ENCODE measurements around the gene PIEZO1.

The PIEZO1 gene

DNA sequence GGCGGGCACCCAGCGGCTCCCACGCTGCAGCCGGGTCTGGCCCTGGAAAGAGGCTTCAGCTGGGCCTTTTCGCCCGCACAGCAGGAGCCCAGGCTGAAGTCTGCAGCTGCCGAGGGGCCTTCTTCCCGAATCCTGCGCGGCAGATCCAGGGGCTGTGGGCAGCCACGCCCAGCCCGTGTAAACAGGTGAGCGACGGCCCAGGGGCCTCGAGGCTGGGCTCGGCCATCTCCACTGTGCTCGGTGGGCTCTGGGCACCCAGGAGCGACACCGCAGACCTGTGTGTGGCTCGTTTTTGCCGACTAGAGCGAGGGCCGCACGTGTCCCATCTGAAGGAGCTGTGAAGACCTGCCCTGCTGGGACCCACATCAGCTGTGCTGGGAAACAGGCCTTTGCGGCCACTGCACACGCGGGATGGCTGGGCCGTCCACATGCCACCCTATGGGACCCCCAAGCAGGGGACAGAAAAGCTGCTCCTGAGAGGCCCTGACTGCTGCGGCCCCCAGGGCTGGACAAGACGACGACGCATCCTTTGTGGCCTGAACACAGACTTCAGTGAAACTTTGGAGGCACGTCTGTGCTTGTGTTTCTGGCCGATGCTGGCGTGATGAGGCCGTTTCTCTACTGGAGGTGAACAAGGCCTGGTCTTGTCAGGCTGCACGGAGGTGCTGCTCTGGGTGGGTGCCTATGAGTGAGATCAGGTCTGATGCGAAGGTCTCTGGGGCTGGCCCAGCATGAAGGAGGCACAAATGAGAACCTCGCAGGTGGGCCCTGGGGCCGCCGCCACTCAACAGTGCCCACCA, 31.9 kb upstream of the PIEZO1 start:
- no peak for DNase-seq

- DNase-seq, result peak; percentile 63
Measured at GRCh38 chr16:88815901-88816589, 31.0 kb upstream of the PIEZO1 start.

DNA sequence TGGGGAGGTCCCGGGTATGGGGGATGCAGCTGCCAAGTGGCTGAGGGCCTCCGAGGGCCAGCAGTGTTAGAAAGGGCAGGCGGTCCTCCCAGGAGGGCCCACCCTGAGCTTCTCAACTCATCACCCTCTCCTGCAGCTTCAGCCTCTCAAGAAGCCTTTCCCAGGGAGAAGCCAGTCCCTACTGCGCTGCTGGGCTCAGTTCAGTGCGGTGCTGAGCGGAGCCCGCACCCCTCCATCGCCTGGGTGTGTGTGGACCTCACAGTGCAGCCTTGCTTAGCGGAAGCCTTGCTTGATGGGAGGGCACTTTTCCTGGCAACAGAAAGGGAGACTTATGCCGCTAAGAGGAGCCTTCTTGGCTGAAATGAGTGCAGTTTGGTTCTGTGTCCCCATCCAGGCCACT, 30.2 kb upstream of the PIEZO1 start:
- no peak for DNase-seq

DNA sequence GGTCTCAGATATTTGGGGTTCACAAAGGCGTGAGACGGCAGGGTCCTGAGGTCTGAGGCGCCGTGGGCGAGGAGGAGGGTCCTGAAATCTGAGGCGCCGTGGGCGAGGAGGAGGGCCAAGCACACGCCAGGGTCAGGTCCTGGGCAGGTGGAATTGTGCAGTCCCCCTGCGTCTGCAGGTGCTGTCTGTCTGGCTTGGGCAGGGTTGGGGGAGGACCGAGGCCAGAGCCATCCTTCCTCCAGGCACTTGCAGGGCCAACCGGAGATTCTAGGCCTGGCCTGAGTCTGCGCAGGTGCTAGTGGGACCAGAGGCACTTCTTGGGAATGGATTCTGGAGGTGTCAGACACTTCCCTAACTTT, 29.1 kb upstream of the PIEZO1 start:
- no peak for DNase-seq

DNA sequence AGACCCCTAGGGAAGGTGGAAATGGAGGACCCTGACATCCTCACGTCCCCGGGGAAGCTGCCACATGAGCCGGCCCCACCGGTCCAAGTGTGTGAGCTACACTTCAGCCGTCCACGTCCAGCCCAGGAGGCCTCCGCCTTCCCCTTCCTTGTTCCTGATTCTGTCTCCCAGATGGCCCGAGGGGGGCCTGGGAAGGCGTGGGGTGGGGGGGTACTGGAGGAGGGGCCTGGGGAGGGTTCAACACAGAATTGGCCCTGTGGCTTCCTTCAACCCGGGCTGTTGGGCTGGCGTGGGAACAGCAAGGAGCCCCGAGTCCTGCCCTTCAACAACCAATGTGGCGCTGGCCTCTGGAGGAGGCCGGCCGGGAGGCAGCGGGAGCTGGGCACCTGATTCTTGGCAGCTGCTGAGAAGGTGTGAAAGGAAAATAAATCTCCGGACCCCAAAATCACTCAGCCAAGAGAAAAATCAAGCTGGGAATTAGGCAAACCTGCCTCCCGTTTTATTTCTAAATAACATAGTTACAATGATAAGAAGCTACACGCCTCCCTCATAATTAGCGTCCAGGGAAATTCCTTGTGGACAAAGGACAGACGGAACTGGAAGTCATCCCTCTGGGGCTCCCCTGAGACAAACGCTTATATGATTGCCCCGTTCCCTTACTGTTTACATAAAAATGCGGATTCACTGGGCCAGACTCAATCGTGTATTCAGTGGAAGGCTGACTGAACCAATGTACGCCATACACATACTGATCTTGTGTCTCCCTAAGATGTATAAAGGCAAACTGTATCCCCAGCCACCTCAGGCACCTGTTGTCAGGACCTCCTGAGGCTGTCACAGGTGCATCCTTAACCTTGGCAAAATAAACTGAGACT, 28.5 kb upstream of the PIEZO1 start:
- no peak for DNase-seq

DNA sequence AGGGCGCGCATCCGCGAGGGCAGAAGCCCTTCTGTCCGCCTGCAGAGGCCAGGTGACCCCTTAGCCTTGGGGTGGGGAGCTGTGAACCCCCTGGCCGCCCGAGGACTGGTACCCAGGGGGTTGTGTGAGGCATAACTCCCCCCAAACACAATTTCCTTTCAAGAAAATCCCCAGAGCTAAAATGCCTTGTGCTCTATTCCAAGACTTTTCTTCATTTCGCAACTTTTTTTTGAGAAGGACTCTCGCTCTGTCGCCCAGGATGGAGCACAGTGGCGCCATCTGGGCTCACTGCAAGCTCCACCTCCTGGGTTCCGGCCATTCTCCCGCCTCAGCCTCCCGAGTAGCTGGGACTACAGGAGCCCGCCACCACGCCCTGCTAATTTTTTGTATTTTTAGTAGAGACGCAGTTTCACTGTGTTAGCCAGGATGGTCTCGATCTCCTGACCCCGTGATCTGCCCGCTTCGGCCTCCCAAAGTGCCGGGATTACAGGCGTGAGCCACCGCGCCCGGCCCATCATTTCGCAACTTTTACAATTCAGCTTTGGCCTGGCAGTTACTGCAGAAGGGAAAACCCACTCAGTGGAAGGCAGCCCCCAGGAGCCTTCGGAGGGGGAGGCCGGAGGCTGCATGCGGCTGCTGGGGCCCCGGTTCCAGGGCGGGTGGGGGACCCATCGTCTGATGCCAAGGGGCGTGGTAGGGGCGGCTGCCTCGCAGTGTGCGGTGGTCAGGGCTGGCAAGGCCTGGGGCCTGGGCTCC, 27.7 kb upstream of the PIEZO1 start:
- peak; percentile 39 for DNase-seq

DNA sequence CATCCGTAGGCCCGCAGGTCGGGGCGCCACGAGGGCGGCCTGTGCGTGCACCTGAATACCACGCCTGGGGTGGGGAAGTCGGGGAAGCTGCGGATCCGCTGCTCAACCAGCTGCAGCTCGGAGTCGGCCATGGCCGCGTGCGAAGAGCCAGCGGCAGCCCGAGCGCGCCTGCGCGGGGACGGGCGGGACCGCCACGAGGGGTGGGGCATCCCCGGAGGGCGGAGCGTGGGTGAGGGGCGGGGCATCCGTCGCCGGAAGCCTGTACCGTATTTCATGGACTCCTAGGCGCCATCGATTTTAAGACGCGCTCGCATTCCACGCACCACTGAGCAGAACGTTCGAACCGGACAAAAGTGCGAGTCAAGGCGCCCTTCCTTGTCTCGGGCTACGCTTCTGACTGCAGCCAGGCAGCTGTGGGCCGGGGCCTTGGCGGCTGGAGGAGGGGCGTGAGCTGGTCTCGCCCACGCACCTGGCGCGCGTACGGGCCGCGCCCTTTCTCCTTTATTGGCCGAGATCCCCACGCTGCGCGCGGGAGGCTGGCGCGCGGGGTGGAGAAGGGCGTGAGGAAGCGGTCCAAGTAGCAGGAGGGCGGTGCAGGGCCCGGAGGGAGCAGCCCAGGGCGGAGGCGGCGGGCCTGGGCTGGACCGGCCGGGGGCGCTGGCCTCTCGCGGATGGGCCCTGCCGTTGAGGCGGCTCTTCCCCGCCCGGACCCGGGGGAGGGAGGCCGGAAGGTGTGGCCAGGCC, 26.9 kb upstream of the PIEZO1 start, which contains the start of gene APRT:
Gene APRT, minus strand, starts transcription at position 160 of the 744 bp plus-strand sequence. Its CDS starts 29 bp downstream, at position 131.
- peak; percentile 88 for DNase-seq

DNA sequence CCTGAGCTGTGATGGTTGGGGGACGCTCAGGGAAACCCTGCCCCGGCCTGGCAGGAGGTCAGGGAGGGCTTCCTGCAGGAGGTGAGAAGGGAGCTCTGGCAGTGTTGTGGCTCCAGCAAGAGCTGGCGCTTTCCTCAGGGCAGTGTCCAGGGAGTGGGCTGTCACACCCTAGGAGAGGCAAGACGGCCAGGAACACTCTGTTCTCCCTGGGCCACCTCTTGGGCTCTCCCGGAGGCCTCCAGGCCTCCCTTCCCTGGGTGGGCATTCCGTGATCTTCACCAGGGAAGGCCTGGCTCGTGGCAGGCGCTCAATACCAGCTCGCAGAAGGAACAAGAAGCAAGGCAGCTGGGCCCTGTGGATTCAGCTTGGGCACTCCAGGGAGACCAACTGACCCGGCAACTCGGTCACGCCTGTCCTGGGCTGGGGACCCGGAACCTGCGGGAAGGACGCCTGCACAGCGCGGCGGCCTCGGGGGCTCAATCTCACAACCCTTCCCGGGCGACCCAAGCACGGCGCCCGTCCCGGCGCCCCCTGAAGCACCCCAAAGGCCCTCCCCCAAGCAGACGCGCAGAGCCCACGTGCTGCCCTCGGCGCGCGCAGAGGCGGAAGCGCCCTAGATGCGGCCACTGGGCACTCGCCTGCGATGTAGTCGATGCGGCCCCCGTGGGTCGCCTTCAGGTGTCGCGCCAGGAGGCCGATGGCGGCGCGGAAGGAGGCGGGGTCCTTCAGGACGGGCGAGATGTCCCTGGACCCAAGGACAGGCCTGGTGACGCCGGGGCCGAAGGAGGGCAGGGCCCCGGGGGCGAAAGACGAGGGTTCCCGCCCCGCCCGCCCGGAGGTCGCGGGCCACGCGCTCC, 26.1 kb upstream of the PIEZO1 start:
- DNase-seq, result peak; percentile 35

DNA sequence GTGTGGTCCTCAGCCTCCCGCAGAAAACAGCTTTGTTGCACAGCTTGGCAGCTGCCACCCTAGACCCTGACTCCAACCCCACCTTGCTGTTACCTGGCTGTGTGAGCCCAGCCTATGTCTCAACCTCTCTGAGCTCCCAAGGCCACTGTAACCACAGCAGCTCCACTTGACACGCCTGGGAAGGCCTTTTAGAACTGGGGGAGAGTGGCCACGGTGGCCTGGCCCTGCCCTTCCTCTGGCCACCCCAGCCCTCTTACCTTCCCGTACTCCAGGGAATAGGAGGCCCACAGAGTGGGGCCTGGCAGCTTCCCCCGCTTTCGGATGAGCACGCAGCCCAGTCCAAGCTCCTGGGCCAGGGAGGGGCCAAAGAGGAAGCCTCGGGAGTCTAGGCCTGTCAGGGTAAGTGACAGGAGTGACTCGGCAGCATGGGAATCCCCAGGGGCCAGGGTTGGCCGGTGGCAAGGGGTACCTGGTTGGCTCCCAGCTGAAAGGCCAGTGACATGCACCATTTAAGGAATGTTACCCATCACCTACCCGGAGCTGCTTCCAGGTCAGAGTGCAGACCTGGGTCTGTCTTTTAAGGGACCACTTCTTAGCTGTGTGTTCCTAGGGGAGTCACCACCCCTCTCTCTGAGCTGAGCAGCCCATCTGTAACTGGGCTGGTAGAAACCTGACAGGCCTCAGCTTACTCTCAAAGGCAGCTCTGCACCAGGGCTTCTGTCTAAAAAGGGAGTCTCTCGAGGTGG, 25.3 kb upstream of the PIEZO1 start:
- DNase-seq, result no peak

GRCh38 chr16:88809676-88810165, 24.7 kb upstream of the PIEZO1 start:
- DNase-seq, result no peak

- no peak for DNase-seq
Measured at GRCh38 chr16:88809068-88809675, 24.2 kb upstream of the PIEZO1 start.

GRCh38 chr16:88807626-88808453, 22.8 kb upstream of the PIEZO1 start:
- no peak for DNase-seq

GRCh38 chr16:88807142-88807625, 22.2 kb upstream of the PIEZO1 start:
- DNase-seq, result no peak

GRCh38 chr16:88806491-88807111, 21.6 kb upstream of the PIEZO1 start:
- no peak for DNase-seq

DNA sequence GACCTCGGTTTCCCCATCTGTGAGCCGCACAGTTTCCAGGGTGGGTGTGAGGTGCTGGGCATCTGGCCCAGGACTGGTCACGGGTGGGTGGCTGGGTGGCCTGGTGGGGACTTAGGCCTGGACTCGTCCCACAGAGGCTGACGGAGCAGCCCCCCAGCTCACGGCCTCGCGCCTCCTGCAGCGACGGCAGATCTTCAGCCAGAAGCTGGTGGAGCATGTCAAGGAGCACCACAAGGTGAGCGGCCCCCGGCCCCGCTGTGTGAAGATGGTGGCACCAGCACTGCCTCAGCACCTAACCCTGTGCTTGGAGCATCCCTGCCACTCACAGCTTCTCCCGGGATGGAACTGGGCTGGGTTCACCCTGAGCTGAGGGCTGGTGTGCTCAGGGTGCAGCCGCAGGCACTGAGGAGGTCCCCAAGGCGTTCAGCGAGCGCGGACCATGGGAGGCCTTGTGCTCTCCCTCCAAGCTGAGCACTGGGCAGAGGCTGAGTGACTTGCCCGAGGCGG, 20.9 kb upstream of the PIEZO1 start:
- DNase-seq, result no peak

- no peak for DNase-seq
Measured at GRCh38 chr16:88805340-88805715, 20.3 kb upstream of the PIEZO1 start.

GRCh38 chr16:88804552-88805339, 19.7 kb upstream of the PIEZO1 start:
- peak; percentile 34 for DNase-seq
